HEK293 (cell line): ENCODE measurements around the gene ALDH2.
"Not testable (repeated sequence)": the region's sequence is repeated elsewhere in the genome, so short reads cannot be mapped to it uniquely, and the experiment has no call there.

Experiments
- CTCF ChIA-PET: fragments of 350-600 bp; formaldehyde crosslinking; extraction: SDS; loops from one replicate; lab custom pipeline; 2021; ENCODE audit warnings: antibody characterized with exemption; lab: Yijun Ruan, JAX
- POLR2A ChIA-PET: fragments of 300-600 bp; formaldehyde crosslinking; extraction: SDS; loops from one replicate; lab custom pipeline; 2020; ENCODE audit warnings: antibody characterized with exemption, inconsistent platforms; lab: Yijun Ruan, JAX
- H3K27ac ChIP-seq: fragments of 200-500 bp; sonication (Bioruptor generic); 2 replicates; pipeline ENCODE4 v1.5.1; 2014; ENCODE audit warnings: low read depth, low read length, control low read depth, inconsistent platforms; ENCODE audit errors: extremely low read depth
- H3K36me3 ChIP-seq, 2 experiments: fragments of 200-500 bp in 1 of 2; sonication (Bioruptor generic) in 1 of 2; 1 replicate in 1 of 2; 2 replicates in 1 of 2; pipeline ENCODE4 v1.5.1; 2014 to 2017; ENCODE audit warnings: inconsistent platforms in 2 of 2, low read length in 2 of 2; ENCODE audit not compliant: control insufficient read depth in 2 of 2, insufficient read depth in 1 of 2
- H3K4me1 ChIP-seq: fragments of 200-500 bp; sonication (Bioruptor generic); 2 replicates; pipeline ENCODE4 v1.5.1; 2014; ENCODE audit warnings: mild to moderate bottlenecking, low read length, inconsistent platforms; ENCODE audit not compliant: control insufficient read depth, insufficient read depth
- H3K4me3 ChIP-seq: 2 replicates; pipeline ENCODE4 v1.5.1; 2011; ENCODE audit warnings: low read depth, mild to moderate bottlenecking, control low read depth, low read length, moderate library complexity
- H3K9me3 ChIP-seq: fragments of 200-500 bp; sonication (Bioruptor generic); 2 replicates; pipeline ENCODE4 v1.5.1; 2014; ENCODE audit warnings: low read depth, low read length, inconsistent platforms; ENCODE audit not compliant: control insufficient read depth, insufficient read depth
- OVOL3 ChIP-seq: fragments of 450-650 bp; formaldehyde crosslinking; IDR thresholded peaks from 2 replicates; pipeline ENCODE4 v1.5.1; 2016; ENCODE audit warnings: missing biosample characterization, missing genetic modification characterization
- ZNF114 ChIP-seq: fragments of 450-650 bp; formaldehyde crosslinking; IDR thresholded peaks from 2 replicates; pipeline ENCODE4 v1.5.0; 2017; ENCODE audit warnings: missing biosample characterization, missing genetic modification characterization
- ZNF202 ChIP-seq: fragments of 450-650 bp; formaldehyde crosslinking; IDR thresholded peaks from 2 replicates; pipeline ENCODE4 v1.5.1; 2016; ENCODE audit warnings: missing biosample characterization, missing genetic modification characterization, borderline replicate concordance
- ZNF423 ChIP-seq: fragments of 450-650 bp; formaldehyde crosslinking; IDR thresholded peaks from 2 replicates; pipeline ENCODE4 v1.5.1; 2016; ENCODE audit warnings: missing biosample characterization, missing genetic modification characterization
- ZNF658 ChIP-seq: fragments of 450-650 bp; formaldehyde crosslinking; IDR thresholded peaks from 2 replicates; pipeline ENCODE4; 2016; ENCODE audit warnings: missing biosample characterization, missing genetic modification characterization
- ZNF76 ChIP-seq: fragments of 450-650 bp; formaldehyde crosslinking; IDR thresholded peaks from 2 replicates; pipeline ENCODE4; 2016; ENCODE audit warnings: low read depth, missing biosample characterization, missing genetic modification characterization, borderline replicate concordance
- ZNF791 ChIP-seq: fragments of 450-650 bp; formaldehyde crosslinking; IDR thresholded peaks from 2 replicates; pipeline ENCODE4 v1.5.1; 2016; ENCODE audit warnings: missing biosample characterization, missing genetic modification characterization
- ZNF792 ChIP-seq: fragments of 450-650 bp; formaldehyde crosslinking; IDR thresholded peaks from 2 replicates; pipeline ENCODE4 v1.5.1; 2016; ENCODE audit warnings: missing biosample characterization, missing genetic modification characterization
- TF ChIP-seq, protein P1 (sequence below): fragments of 450-650 bp; formaldehyde crosslinking; IDR thresholded peaks from 2 replicates; pipeline ENCODE4 v1.5.1; 2016; ENCODE audit warnings: missing biosample characterization, missing genetic modification characterization
- TF ChIP-seq, protein P2 (sequence below): fragments of 450-650 bp; formaldehyde crosslinking; IDR thresholded peaks from 2 replicates; pipeline ENCODE4 v1.5.1; 2017; ENCODE audit warnings: missing biosample characterization, missing genetic modification characterization
- TF ChIP-seq, protein P3 (sequence below): fragments of 450-650 bp; formaldehyde crosslinking; IDR thresholded peaks from 2 replicates; pipeline ENCODE4 v1.5.1; 2016; ENCODE audit warnings: missing biosample characterization, missing genetic modification characterization
- TF ChIP-seq, protein P4 (sequence below): fragments of 450-650 bp; formaldehyde crosslinking; IDR thresholded peaks from 2 replicates; pipeline ENCODE4 v1.5.1; 2016; ENCODE audit warnings: missing biosample characterization, missing genetic modification characterization
- TF ChIP-seq, protein P5 (sequence below): fragments of 450-650 bp; formaldehyde crosslinking; IDR thresholded peaks from 2 replicates; pipeline ENCODE4 v1.5.1; 2017; ENCODE audit warnings: missing biosample characterization, mild to moderate bottlenecking, missing genetic modification characterization, moderate library complexity
- TF ChIP-seq, protein P6 (sequence below): fragments of 450-650 bp; formaldehyde crosslinking; IDR thresholded peaks from 2 replicates; pipeline ENCODE4 v1.5.1; 2016; ENCODE audit warnings: missing biosample characterization, missing genetic modification characterization
- TF ChIP-seq, protein P7 (sequence below): fragments of 450-650 bp; formaldehyde crosslinking; IDR thresholded peaks from 2 replicates; pipeline ENCODE4 v1.5.1; 2016; ENCODE audit warnings: missing biosample characterization, missing genetic modification characterization

ALDH2 gene

DNA sequence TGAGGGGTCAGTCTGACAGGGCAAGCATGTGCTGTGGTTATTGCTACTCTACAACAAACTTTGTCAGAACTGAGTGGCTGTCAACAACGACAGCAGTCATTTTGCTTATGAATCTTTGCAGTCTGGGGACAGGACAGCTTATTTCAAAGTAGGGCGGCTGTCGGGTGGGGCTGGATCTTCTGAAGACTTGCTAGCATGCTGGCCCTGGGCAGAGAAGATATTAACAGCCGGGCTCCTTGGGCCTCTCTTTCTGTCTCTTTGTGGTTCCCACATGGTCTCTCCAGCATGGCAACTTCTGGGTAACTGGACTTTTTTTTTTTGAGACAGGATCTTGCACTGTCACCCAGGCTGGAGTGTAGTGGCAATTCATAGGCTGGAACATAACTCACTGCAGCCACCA is 33.9 kb upstream of the ALDH2 start:
- CTCF ChIA-PET, result no interaction called here
- TF ChIP-seq, protein P1, sequence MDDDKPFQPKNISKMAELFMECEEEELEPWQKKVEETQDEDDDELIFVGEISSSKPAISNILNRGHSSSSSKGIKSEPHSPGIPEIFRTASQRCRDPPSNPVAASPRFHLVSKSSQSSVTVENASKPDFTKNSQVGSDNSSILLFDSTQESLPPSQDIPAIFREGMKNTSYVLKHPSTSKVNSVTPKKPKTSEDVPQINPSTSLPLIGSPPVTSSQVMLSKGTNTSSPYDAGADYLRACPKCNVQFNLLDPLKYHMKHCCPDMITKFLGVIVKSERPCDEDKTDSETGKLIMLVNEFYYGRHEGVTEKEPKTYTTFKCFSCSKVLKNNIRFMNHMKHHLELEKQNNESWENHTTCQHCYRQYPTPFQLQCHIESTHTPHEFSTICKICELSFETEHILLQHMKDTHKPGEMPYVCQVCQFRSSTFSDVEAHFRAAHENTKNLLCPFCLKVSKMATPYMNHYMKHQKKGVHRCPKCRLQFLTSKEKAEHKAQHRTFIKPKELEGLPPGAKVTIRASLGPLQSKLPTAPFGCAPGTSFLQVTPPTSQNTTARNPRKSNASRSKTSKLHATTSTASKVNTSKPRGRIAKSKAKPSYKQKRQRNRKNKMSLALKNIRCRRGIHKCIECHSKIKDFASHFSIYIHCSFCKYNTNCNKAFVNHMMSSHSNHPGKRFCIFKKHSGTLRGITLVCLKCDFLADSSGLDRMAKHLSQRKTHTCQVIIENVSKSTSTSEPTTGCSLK, result no peak
- TF ChIP-seq, protein P2, sequence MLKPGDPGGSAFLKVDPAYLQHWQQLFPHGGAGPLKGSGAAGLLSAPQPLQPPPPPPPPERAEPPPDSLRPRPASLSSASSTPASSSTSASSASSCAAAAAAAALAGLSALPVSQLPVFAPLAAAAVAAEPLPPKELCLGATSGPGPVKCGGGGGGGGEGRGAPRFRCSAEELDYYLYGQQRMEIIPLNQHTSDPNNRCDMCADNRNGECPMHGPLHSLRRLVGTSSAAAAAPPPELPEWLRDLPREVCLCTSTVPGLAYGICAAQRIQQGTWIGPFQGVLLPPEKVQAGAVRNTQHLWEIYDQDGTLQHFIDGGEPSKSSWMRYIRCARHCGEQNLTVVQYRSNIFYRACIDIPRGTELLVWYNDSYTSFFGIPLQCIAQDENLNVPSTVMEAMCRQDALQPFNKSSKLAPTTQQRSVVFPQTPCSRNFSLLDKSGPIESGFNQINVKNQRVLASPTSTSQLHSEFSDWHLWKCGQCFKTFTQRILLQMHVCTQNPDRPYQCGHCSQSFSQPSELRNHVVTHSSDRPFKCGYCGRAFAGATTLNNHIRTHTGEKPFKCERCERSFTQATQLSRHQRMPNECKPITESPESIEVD, result no peak
- no peak for TF ChIP-seq ZNF658 (tag by site-specific recombination)
- TF ChIP-seq, protein P3, sequence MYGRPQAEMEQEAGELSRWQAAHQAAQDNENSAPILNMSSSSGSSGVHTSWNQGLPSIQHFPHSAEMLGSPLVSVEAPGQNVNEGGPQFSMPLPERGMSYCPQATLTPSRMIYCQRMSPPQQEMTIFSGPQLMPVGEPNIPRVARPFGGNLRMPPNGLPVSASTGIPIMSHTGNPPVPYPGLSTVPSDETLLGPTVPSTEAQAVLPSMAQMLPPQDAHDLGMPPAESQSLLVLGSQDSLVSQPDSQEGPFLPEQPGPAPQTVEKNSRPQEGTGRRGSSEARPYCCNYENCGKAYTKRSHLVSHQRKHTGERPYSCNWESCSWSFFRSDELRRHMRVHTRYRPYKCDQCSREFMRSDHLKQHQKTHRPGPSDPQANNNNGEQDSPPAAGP (tag by site-specific recombination), result no peak

DNA sequence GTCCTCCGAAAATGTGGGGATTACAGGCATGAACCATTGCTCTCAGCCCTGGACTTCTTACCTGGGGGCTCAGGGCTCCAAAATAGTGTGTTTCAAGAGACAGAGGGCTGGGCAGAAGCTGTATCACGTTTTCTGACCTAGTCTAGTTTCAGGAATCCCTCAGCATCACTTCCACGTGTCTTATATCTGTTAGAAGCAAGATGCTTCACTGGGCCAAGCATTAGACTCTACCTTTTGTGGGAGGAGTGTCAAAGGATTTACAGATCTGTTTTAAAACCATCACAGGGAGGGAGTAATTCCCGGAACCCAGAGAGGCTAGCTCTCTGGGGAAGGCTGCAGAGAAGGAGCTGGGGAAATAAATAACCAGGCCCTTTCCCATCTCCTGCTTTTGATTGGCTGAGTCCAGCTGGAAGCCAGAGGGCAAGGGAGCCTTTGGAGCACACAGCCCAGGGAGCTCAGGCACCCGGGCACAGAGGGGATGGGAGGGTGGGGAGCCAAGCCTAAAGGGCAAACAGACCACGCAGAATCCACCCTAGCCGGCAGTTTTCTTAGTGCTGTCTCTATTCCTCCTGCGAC is 33.3 kb upstream of the ALDH2 start:
- Histone ChIP-seq H3K27ac (no peak overlapping the region), H3K36me3 (peaks cover 12 to 27% of the 10 kb centered on the region in 2 experiments; a peak in 2 of 3 replicates), H3K4me3 (no peak overlapping the region), H3K4me1 (no peaks in the 10 kb centered on the region; the same call in 1 of the 2 replicates), H3K9me3 (no peaks in the 10 kb centered on the region)
- ChIA-PET CTCF (interaction anchor here (0.6 to 0.7 kb wide), 2 partner anchors 16 to 20 kb away, joined by 3 to 7 read pairs; no protein-coding TSS in a partner anchor), POLR2A (interaction anchor here (0.5 kb wide), 1 partner anchor 69 kb away, joined by 5 read pairs; no protein-coding TSS in a partner anchor)
- TF ChIP-seq, protein P4, sequence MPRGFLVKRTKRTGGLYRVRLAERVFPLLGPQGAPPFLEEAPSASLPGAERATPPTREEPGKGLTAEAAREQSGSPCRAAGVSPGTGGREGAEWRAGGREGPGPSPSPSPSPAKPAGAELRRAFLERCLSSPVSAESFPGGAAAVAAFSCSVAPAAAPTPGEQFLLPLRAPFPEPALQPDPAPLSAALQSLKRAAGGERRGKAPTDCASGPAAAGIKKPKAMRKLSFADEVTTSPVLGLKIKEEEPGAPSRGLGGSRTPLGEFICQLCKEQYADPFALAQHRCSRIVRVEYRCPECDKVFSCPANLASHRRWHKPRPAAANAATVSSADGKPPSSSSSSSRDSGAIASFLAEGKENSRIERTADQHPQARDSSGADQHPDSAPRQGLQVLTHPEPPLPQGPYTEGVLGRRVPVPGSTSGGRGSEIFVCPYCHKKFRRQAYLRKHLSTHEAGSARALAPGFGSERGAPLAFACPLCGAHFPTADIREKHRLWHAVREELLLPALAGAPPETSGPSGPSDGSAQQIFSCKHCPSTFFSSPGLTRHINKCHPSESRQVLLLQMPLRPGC (tag by site-specific recombination), result no peak
- TF ChIP-seq, protein P5, sequence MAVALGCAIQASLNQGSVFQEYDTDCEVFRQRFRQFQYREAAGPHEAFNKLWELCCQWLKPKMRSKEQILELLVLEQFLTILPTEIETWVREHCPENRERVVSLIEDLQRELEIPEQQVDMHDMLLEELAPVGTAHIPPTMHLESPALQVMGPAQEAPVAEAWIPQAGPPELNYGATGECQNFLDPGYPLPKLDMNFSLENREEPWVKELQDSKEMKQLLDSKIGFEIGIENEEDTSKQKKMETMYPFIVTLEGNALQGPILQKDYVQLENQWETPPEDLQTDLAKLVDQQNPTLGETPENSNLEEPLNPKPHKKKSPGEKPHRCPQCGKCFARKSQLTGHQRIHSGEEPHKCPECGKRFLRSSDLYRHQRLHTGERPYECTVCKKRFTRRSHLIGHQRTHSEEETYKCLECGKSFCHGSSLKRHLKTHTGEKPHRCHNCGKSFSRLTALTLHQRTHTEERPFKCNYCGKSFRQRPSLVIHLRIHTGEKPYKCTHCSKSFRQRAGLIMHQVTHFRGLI (tag by site-specific recombination), result no peak
- TF ChIP-seq, protein P6, sequence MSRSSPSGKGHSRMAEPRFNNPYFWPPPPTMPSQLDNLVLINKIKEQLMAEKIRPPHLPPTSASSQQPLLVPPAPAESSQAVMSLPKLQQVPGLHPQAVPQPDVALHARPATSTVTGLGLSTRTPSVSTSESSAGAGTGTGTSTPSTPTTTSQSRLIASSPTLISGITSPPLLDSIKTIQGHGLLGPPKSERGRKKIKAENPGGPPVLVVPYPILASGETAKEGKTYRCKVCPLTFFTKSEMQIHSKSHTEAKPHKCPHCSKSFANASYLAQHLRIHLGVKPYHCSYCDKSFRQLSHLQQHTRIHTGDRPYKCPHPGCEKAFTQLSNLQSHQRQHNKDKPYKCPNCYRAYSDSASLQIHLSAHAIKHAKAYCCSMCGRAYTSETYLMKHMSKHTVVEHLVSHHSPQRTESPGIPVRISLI (tag by site-specific recombination), result no peak
- no peak for TF ChIP-seq ZNF791 (tag by site-specific recombination)
- TF ChIP-seq ZNF423 (tag by site-specific recombination), result no peak
- no peak for TF ChIP-seq ZNF202
- no peak for TF ChIP-seq ZNF114 (tag by site-specific recombination)
- no peak for TF ChIP-seq OVOL3
- TF ChIP-seq ZNF792 (tag by site-specific recombination), result no peak
- TF ChIP-seq ZNF76 (tag by site-specific recombination), result no peak
- TF ChIP-seq, protein P7, sequence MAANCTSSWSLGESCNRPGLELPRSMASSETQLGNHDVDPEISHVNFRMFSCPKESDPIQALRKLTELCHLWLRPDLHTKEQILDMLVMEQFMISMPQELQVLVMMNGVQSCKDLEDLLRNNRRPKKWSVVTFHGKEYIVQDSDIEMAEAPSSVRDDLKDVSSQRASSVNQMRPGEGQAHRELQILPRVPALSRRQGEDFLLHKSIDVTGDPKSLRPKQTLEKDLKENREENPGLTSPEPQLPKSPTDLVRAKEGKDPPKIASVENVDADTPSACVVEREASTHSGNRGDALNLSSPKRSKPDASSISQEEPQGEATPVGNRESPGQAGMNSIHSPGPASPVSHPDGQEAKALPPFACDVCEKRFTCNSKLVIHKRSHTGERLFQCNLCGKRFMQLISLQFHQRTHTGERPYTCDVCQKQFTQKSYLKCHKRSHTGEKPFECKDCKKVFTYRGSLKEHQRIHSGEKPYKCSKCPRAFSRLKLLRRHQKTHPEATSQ, result no peak

More for the DNA sequence above, 33.9 kb upstream of the ALDH2 start:
- H3K27ac ChIP-seq, result no peak overlapping the region
- POLR2A ChIA-PET, result no interaction called here
- no peaks in the 10 kb centered on the region for H3K9me3 ChIP-seq
- H3K36me3 ChIP-seq, result peaks cover 7 to 28% of the 10 kb centered on the region in 2 experiments; a peak in 2 of 3 replicates
- no peaks in the 10 kb centered on the region; the same call in 1 of the 2 replicates for H3K4me1 ChIP-seq
- no peak overlapping the region for H3K4me3 ChIP-seq

DNA sequence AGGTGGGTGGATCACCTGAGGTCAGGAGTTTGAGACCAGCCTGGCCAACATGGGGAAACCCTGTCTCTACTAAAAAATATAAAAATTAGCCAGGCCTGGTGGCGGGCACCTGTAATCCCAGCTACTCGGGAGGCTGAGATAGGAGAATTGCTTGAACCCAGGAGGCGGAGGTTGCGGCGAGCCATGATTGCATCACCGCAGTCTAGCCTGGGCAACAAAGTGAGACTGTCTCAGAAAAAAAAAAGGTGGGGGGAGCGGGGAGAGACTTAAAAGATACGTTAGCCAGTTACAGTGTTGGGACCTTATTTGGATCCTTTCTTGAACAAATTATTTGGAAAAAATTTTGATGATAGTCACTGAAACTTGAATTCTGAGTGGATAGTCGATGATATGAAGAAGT is 27.2 kb upstream of the ALDH2 start:
- H3K9me3 ChIP-seq, CTCF ChIA-PET, POLR2A ChIA-PET, H3K27ac ChIP-seq, H3K4me3 ChIP-seq, H3K4me1 ChIP-seq: not testable (repeated sequence)
- H3K36me3 ChIP-seq, result peaks cover 12 to 22% of the 10 kb centered on the region in 2 experiments; a peak in 2 of 3 replicates
